HCT116 (cell line): ENCODE results near the gene ADI1. TPM values are rescaled to one million over a fixed set of nuclear protein-coding genes. Genes with fewer than 3 reads are reported as not detected.

Experiments
- ATAC-seq: fragments of 200-7000 bp; cut with Tn5 transposase; 2 replicates; pipeline ENCODE4 v1.9.1; 2020; ENCODE audit warnings: mild to moderate bottlenecking, moderate library complexity
- BruUV-seq: library from RNA; stranded (reverse); fragments of 400-500 nt; replicated peaks from 2 replicates; lab custom pipeline; 2021; lab: Mats Ljungman, UMichigan
- CTCF ChIA-PET: fragments of 300-600 bp; sonication (Branson Sonifier 250); formaldehyde crosslinking; loops from one replicate; lab custom pipeline; 2021; ENCODE audit warnings: antibody characterized with exemption; lab: Charles Lee
- POLR2A ChIA-PET: fragments of 300-600, 350-600 bp; sonication (Branson Sonifier 250); formaldehyde crosslinking; loops from one replicate; lab custom pipeline; 2021; ENCODE audit warnings: antibody characterized with exemption; lab: Charles Lee
- RAD21 ChIA-PET, 2 experiments: fragments of 300-600 bp; sonication (Branson Sonifier 250); formaldehyde crosslinking; loops; one replicate each; lab custom pipeline; 2023; ENCODE audit warnings: low total read pairs in 2 of 2; ENCODE audit not compliant: uncharacterized antibody in 2 of 2, unreplicated experiment in 2 of 2, low non-redundant PET in 1 of 2; lab: Charles Lee
- DNase-seq: peaks from one replicate; pipeline ENCODE4 v3.0.0-alpha.2; 2010; ENCODE audit warnings: low read depth, low spot score
- H2AFZ ChIP-seq: fragments of 200-600 bp; shearing (Covaris generic), sonication (generic); 2 replicates; pipeline ENCODE4 v1.6.1; 2017; ENCODE audit warnings: low read depth, mixed run types, mixed read lengths, antibody characterized with exemption, low read length; ENCODE audit not compliant: poor library complexity, severe bottlenecking
- H3K27ac ChIP-seq: 2 replicates; pipeline ENCODE4 v1.5.1; 2012; ENCODE audit warnings: low read depth, low read length
- H3K27me3 ChIP-seq: fragments of 200-600 bp; sonication (generic); 2 replicates; pipeline ENCODE4 v1.6.1; 2016; ENCODE audit warnings: mixed run types, low read length, mixed read lengths; ENCODE audit not compliant: insufficient read depth
- H3K36me3 ChIP-seq, 2 experiments: fragments of 200-500 bp in 1 of 2; fragments of 200-600 bp in 1 of 2; sonication (Bioruptor generic) in 1 of 2; sonication (generic) in 1 of 2; 2 replicates each; pipeline versions ENCODE4 v1.5.1 to v1.6.1; 2014 to 2016; ENCODE audit warnings: low read length in 2 of 2, inconsistent platforms in 1 of 2, mixed read lengths in 1 of 2, mixed run types in 1 of 2; ENCODE audit not compliant: insufficient read depth in 2 of 2, control insufficient read depth in 1 of 2
- H3K4me1 ChIP-seq, 2 experiments: fragments of 200-600 bp in 1 of 2; sonication (generic) in 1 of 2; 2 replicates each; pipeline versions ENCODE4 v1.5.1 to v1.6.1; 2012 to 2017; ENCODE audit warnings: low read length in 2 of 2, inconsistent platforms in 1 of 2, mild to moderate bottlenecking in 1 of 2, mixed read lengths in 1 of 2, mixed run types in 1 of 2, moderate library complexity in 1 of 2; ENCODE audit not compliant: insufficient read depth in 2 of 2, control insufficient read depth in 1 of 2
- H3K4me2 ChIP-seq: fragments of 200-600 bp; sonication (generic); 2 replicates; pipeline ENCODE4 v1.6.1; 2017; ENCODE audit warnings: mixed run types, low read length, mixed read lengths
- H3K4me3 ChIP-seq, 2 experiments: fragments of 200-600 bp in 1 of 2; sonication (generic) in 1 of 2; replicated peaks in 1 of 2; 2 replicates each; pipeline ENCODE4 v1.5.1; 2011 to 2016; ENCODE audit warnings: low read length in 2 of 2, control low read depth in 1 of 2, low read depth in 1 of 2, mild to moderate bottlenecking in 1 of 2, mixed read lengths in 1 of 2, mixed run types in 1 of 2
- H3K79me2 ChIP-seq: fragments of 200-600 bp; sonication (generic); 2 replicates; pipeline ENCODE4 v1.6.1; 2017; ENCODE audit warnings: mild to moderate bottlenecking, mixed run types, low read length, moderate library complexity, mixed read lengths; ENCODE audit not compliant: insufficient read depth
- H3K9ac ChIP-seq: fragments of 200-600 bp; sonication (generic); 2 replicates; pipeline ENCODE4 v1.6.1; 2016; ENCODE audit warnings: low read length, mixed read lengths
- H3K9me2 ChIP-seq: fragments of 200-600 bp; sonication (generic), shearing (Covaris generic); 2 replicates; pipeline ENCODE4 v1.6.1; 2017; ENCODE audit warnings: mixed run types, mild to moderate bottlenecking, moderate library complexity; ENCODE audit not compliant: insufficient read depth
- H3K9me3 ChIP-seq, 2 experiments: fragments of 200-500 bp in 1 of 2; fragments of 200-600 bp in 1 of 2; sonication (Bioruptor generic) in 1 of 2; sonication (generic) in 1 of 2; 2 replicates each; pipeline ENCODE4 v1.6.1; 2014 to 2017; ENCODE audit warnings: low read length in 2 of 2, mixed read lengths in 2 of 2, inconsistent platforms in 1 of 2, low read depth in 1 of 2, mild to moderate bottlenecking in 1 of 2, mixed run types in 1 of 2, moderate library complexity in 1 of 2; ENCODE audit not compliant: control insufficient read depth in 1 of 2, insufficient read depth in 1 of 2
- H4K20me1 ChIP-seq: fragments of 200-600 bp; sonication (generic), shearing (Covaris generic); 2 replicates; pipeline ENCODE4 v1.6.1; 2017; ENCODE audit warnings: mixed run types, mild to moderate bottlenecking, moderate library complexity; ENCODE audit not compliant: insufficient read depth
- EZH2 ChIP-seq: fragments of 200-600 bp; sonication (generic); IDR thresholded peaks from 2 replicates; pipeline ENCODE4 v1.6.1; 2017; ENCODE audit warnings: antibody characterized with exemption, mixed run types
- RAD21 ChIP-seq: IDR thresholded peaks from 2 replicates; pipeline ENCODE4 v1.6.1; 2012; ENCODE audit warnings: low read depth, mild to moderate bottlenecking
- SIN3A ChIP-seq: IDR thresholded peaks from 2 replicates; pipeline ENCODE4 v1.6.1; 2012; ENCODE audit warnings: low read depth
- SRF ChIP-seq: IDR thresholded peaks from 2 replicates; pipeline ENCODE4 v1.6.1; 2012; ENCODE audit warnings: low read depth
- TCF7L2 ChIP-seq: IDR thresholded peaks from 2 replicates; pipeline ENCODE4 v1.7.0; 2011; ENCODE audit warnings: borderline replicate concordance, inconsistent platforms; ENCODE audit not compliant: insufficient read depth, insufficient read length; ENCODE audit errors: extremely low read depth
- ZFX ChIP-seq: fragments of 450-650 bp; IDR thresholded peaks from 2 replicates; pipeline ENCODE4 v1.6.1; 2017
- intact Hi-C: fragments of 100-400 bp; cut with micrococcal nuclease; formaldehyde crosslinking; loops from 2 replicates; pipeline ENCODE4 v1.10.0; 2022
- total RNA-seq: library from RNA; stranded (reverse); gene quantifications from one replicate; pipeline ENCODE4 v1.2.1, GENCODE V29; 2021; ENCODE audit not compliant: unreplicated experiment
- TF ChIP-seq, protein P1 (sequence below): IDR thresholded peaks from 2 replicates; pipeline ENCODE4 v1.6.1; 2012; ENCODE audit warnings: low read depth
- TF ChIP-seq, protein P2 (sequence below): IDR thresholded peaks from 2 replicates; pipeline ENCODE4 v1.6.1; 2011; ENCODE audit warnings: mild to moderate bottlenecking, low read length, moderate library complexity; ENCODE audit not compliant: insufficient replicate concordance; ENCODE audit errors: extremely low read depth
- TF ChIP-seq, protein P3 (sequence below), 3 experiments: fragments of 200-600 bp in 1 of 3; sonication (generic) in 1 of 3; IDR thresholded peaks in 2 of 3; conservative IDR thresholded peaks in 1 of 3; 2 replicates each; pipeline ENCODE4 v1.5.1; 2012 to 2017; ENCODE audit warnings: low read depth in 2 of 3, low read length in 2 of 3, antibody characterized with exemption in 1 of 3, borderline replicate concordance in 1 of 3, control low read depth in 1 of 3, mild to moderate bottlenecking in 1 of 3, mixed read lengths in 1 of 3, mixed run types in 1 of 3, moderate library complexity in 1 of 3; ENCODE audit not compliant: insufficient read depth in 1 of 3

Gene ADI1
- total RNA-seq, 1 experiment from 2014 or later: 27.0 TPM

GRCh38 chr2:3470856-3471737, 48.2 kb downstream of the ADI1 start (continued):
- TF ChIP-seq, protein P1, sequence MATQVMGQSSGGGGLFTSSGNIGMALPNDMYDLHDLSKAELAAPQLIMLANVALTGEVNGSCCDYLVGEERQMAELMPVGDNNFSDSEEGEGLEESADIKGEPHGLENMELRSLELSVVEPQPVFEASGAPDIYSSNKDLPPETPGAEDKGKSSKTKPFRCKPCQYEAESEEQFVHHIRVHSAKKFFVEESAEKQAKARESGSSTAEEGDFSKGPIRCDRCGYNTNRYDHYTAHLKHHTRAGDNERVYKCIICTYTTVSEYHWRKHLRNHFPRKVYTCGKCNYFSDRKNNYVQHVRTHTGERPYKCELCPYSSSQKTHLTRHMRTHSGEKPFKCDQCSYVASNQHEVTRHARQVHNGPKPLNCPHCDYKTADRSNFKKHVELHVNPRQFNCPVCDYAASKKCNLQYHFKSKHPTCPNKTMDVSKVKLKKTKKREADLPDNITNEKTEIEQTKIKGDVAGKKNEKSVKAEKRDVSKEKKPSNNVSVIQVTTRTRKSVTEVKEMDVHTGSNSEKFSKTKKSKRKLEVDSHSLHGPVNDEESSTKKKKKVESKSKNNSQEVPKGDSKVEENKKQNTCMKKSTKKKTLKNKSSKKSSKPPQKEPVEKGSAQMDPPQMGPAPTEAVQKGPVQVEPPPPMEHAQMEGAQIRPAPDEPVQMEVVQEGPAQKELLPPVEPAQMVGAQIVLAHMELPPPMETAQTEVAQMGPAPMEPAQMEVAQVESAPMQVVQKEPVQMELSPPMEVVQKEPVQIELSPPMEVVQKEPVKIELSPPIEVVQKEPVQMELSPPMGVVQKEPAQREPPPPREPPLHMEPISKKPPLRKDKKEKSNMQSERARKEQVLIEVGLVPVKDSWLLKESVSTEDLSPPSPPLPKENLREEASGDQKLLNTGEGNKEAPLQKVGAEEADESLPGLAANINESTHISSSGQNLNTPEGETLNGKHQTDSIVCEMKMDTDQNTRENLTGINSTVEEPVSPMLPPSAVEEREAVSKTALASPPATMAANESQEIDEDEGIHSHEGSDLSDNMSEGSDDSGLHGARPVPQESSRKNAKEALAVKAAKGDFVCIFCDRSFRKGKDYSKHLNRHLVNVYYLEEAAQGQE: no peak
- no peak for TF ChIP-seq ZFX
- TF ChIP-seq, protein P2, sequence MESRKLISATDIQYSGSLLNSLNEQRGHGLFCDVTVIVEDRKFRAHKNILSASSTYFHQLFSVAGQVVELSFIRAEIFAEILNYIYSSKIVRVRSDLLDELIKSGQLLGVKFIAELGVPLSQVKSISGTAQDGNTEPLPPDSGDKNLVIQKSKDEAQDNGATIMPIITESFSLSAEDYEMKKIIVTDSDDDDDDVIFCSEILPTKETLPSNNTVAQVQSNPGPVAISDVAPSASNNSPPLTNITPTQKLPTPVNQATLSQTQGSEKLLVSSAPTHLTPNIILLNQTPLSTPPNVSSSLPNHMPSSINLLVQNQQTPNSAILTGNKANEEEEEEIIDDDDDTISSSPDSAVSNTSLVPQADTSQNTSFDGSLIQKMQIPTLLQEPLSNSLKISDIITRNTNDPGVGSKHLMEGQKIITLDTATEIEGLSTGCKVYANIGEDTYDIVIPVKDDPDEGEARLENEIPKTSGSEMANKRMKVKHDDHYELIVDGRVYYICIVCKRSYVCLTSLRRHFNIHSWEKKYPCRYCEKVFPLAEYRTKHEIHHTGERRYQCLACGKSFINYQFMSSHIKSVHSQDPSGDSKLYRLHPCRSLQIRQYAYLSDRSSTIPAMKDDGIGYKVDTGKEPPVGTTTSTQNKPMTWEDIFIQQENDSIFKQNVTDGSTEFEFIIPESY: no peak
- TF ChIP-seq, all 23 proteins: peak for 0

DNA sequence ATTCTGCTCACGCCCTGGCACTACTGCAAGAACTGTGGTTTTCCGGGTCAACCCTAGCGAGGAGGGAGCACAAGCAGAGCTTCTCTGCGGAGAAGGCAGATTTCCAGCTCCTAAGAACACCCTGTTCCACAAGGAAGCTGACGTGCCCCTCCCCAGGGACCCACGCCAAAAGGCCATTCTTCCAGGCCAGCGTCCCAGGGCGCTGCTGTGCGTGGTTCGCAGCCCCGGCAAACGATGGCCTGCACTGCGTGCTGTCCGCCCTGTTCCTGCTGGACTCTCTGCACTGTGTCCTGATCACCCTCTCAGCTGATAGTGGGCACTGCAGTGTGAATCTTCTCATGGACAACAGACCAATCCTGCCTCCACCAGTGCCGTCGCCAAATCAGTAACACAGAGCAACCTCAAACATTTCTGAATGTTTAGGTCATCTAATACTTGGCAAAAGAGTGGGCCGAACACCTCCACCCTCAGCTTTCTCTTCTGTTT, 49.1 kb downstream of the ADI1 start:
- no peaks in the 10 kb centered on the region for H3K9me2 ChIP-seq
- RAD21 ChIA-PET: no interaction called here
- H3K36me3 ChIP-seq: no peaks in the 10 kb centered on the region; a peak in 1 of 4 replicates
- H3K4me2 ChIP-seq: no peak overlapping the region
- H3K9ac ChIP-seq: no peak overlapping the region
- no peaks in the 10 kb centered on the region for H3K27me3 ChIP-seq
- DNase-seq (no peak), ATAC-seq (no peak)
- no TSS peak for BruUV-seq
- H3K79me2 ChIP-seq: no peaks in the 10 kb centered on the region
- intact Hi-C loops: no loop called here
- POLR2A ChIA-PET: no interaction called here
- H3K27ac ChIP-seq: no peak overlapping the region
- H3K4me1 ChIP-seq: no peaks in the 10 kb centered on the region
- no peak overlapping the region for H2AFZ ChIP-seq
- H3K4me3 ChIP-seq: no peak overlapping the region
- H3K9me3 ChIP-seq: no peaks in the 10 kb centered on the region
- no peaks in the 10 kb centered on the region for H4K20me1 ChIP-seq
- CTCF ChIA-PET: no interaction called here
- TF ChIP-seq TCF7L2: no peak
- no peak for TF ChIP-seq RAD21
- TF ChIP-seq SIN3A: no peak
- no peak for TF ChIP-seq SRF
- TF ChIP-seq, protein P3, sequence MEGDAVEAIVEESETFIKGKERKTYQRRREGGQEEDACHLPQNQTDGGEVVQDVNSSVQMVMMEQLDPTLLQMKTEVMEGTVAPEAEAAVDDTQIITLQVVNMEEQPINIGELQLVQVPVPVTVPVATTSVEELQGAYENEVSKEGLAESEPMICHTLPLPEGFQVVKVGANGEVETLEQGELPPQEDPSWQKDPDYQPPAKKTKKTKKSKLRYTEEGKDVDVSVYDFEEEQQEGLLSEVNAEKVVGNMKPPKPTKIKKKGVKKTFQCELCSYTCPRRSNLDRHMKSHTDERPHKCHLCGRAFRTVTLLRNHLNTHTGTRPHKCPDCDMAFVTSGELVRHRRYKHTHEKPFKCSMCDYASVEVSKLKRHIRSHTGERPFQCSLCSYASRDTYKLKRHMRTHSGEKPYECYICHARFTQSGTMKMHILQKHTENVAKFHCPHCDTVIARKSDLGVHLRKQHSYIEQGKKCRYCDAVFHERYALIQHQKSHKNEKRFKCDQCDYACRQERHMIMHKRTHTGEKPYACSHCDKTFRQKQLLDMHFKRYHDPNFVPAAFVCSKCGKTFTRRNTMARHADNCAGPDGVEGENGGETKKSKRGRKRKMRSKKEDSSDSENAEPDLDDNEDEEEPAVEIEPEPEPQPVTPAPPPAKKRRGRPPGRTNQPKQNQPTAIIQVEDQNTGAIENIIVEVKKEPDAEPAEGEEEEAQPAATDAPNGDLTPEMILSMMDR (IDR thresholded peaks at IDR 0.05 in 2 of 3, conservative IDR thresholded peaks at IDR 0.05 in 1 of 3; ENCODE audit: borderline replicate concordance in 1 of 3, insufficient read depth in 1 of 3, low read depth in 2 of 3, low read length in 2 of 3): no peak
- TF ChIP-seq, protein P1: no peak
- no peak for TF ChIP-seq EZH2
